DMS53 treated with DMSO at 0.1 percent for 48 hours (cell line): ENCODE data around the gene EPS8.

ENCODE experiments used
- DNase-seq: peaks from one replicate; lab custom pipeline; 2025; ENCODE audit not compliant: unreplicated experiment; lab: John Stamatoyannopoulos, UW

EPS8 gene

DNA sequence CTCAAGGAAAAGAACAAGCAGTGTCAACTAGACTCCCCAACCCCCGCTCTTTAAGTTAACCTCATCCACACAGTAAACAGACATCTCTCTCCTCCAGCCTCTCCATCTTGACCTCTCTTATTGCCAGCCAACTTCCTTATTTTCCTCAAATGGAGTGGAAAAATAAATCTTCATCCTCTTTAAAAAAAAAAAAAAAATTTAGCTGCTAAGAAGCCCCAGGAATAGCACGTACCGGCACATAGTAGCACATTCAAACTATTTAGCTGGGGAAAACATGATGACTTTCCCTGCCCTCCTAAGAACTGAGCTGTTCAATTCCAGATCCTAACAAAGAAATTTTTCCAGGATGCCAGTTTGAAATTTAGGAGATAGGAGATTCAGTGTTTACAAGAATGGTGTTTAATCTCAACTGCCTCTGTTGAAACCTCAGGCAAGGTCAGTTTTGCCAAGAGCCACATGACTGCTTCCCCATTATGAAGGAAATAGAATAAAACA, 90.8 kb downstream of the EPS8 start:
- peak; percentile 22 for DNase-seq

DNA sequence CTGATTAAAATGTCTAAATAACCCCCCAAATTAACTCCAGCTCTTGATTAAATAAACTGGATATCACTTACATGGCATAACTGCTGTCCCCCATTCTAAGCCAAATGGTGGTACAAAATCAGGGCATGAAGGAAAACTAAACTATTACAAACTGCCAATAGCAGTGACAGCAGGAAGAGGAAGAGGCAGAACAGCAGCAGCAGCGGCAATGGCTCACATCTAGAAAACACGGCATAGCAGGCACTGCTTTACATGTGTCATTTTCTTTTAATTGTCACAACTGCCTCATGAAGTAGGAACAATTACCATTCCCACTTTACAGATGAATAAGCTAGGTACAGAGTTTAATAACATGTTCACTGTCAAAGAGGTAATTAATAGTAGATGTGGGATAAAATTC, 92.0 kb downstream of the EPS8 start:
- DNase-seq: no peak

DNA sequence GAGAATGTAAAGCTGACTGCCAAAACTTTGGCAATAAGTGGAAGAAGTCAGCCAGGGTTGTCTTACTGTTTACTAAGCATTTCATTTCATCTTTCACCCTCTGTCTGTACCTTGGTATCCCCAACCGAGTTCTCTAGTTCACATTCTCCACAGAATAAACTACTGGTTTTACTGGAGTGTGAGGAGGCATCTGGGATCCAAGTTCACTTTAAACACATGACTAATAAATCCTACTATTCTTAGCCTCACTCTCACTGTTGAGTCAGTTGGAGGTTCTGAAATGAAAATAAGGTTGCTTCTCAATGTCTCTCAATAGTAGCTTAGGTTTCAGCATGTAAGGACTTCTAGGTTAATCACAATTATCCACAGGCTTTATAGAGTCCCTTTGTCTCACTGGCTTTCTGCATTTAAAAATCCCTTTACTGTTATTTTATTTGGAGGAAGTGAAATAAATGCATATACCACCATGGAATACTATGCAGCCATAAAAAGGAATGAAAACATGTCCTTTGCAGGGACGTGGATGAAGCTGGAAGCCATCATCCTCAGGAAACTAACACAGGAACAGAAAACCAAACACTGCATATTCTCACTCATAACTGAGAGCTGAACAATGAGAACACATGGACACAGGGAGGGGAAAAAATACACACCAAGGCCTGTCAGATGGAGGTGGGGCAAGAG, 95.8 kb downstream of the EPS8 start:
- DNase-seq: no peak

DNA sequence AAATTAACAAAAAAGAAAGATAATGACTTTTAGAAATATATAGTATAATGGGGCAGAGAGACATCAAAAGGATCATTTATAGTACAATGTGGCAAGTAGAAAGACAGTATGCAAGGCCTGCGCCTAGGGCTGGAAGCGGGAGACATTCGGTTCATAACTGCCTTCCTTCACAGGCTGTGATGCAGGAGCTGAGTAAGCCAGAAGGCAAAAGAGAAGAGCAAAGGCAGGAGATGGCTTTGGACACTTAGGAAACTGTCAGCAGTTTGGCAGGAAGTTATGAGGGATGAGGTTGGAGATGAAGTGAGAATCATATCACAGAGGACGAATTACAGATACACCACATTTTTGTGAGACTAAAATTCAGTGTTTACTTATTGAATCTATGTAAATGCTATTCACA, 97.8 kb downstream of the EPS8 start:
- no peak for DNase-seq

GRCh38 chr12:15690320-15690719, 98.9 kb downstream of the EPS8 start:
- no peak for DNase-seq

DNA sequence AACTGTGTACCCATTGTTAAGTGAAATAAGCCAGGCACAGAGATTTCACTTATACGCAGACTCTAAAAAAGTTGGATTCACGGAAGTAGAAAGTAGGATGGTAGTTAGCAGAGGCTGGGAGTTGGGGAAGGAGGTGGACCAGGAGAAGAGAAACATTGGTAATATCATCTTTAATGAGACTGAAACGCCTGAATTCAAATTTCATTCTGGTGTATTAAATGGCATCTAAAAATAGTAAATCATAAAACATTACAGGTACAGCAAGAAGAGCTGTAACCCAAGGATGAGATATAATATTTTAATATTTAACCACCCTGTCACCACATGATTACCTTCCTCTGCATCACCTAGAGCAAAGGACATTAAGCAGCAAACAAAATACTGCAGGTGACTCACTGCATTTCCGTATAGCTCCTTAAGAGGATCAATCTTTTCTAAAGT, 99.4 kb downstream of the EPS8 start:
- peak; percentile 46 for DNase-seq

- DNase-seq: no peak
These were observed 100.2 kb downstream of the EPS8 start for GRCh38 chr12:15688838-15689625.

- DNase-seq: no peak
These were observed 100.9 kb downstream of the EPS8 start for GRCh38 chr12:15688202-15688736.

- no peak for DNase-seq
These were observed 101.6 kb downstream of the EPS8 start for GRCh38 chr12:15687583-15687982.

- no peak for DNase-seq
These were observed 104.1 kb downstream of the EPS8 start for GRCh38 chr12:15684896-15685658.

DNA sequence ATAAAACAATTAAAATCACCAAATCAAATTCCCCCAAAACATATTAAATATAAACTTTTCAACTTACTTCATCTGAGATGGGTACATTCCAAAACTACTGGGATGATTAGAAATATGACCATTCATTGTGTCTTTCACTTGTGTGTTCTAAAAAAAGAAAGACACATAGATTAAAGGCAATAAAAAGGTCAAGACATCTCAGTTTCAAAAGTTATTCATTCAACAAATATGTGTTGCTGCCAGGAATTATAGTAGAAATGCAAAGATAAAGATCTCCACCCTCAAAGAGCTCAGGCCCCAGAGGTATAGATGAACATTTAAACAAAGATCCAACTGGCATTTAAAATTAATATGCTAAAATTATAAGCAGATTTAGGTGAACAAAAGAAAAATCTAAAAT, 106.4 kb downstream of the EPS8 start:
- DNase-seq: no peak

DNA sequence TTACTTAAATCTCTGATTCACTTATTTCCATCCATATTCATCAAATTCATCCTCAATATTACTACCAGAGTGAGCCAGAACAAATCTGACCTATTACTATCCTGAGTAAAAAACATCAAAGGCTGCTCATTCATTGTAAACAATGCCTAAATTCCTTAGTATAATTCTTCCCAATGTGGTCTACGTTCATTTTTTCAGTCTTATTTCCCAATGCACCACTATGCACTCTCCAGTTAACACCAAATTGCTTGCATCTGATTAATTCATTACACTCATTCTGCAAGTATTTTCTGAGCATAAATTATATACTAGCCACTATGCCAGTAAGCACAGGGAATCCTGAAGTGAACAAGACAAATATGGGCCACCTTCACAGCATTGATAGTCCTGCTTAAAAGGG, 110.0 kb downstream of the EPS8 start:
- DNase-seq: no peak

- no peak for DNase-seq
These were observed 111.4 kb downstream of the EPS8 start for GRCh38 chr12:15677726-15678201.

DNA sequence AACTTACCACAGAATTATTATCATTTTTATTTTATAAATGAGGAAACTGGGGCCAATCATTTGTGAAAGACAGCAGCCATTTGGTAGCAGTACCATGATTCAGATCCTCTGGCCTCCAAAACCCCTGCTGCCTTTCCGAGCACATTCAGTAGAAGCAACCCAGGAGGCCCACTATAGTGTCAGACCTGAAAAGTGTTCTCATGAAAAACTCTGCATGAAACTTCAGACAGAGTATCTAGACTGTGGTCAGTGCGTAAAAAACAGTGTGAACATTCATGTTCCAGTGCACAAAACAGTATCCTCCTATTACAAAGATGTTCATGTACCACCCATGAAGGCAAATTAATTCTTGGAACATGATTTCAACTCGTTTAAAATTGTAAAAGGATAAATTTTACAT, 112.0 kb downstream of the EPS8 start:
- DNase-seq: no peak

DNA sequence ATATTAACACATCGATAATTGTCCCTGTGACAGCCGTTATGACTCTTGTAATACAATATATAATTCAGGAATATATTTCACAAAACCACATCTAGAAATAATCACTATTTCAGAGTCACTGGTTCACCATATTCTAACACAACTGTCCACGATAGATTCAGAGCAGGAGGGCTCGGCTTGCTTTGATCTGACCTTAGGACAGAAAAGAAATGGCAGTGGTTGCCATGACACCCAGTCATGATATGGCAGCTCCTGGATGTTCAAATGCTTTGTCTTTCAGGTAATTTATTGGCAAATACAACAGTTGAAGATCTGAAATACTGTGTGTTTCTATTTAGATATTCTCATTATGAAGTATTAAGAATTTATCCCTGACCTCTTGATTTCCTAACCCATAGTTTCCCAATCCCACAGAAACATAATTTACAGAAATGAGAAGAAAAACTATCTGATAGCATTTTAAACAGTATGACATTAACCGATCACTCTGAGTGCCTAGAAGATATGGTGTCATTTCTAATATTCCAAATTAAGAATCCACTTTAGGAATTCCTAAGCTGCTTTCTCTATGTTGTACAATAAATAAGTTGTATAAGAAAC, 116.4 kb downstream of the EPS8 start:
- DNase-seq: no peak

- DNase-seq: no peak
These were observed 118.4 kb downstream of the EPS8 start for GRCh38 chr12:15670756-15671155.

DNA sequence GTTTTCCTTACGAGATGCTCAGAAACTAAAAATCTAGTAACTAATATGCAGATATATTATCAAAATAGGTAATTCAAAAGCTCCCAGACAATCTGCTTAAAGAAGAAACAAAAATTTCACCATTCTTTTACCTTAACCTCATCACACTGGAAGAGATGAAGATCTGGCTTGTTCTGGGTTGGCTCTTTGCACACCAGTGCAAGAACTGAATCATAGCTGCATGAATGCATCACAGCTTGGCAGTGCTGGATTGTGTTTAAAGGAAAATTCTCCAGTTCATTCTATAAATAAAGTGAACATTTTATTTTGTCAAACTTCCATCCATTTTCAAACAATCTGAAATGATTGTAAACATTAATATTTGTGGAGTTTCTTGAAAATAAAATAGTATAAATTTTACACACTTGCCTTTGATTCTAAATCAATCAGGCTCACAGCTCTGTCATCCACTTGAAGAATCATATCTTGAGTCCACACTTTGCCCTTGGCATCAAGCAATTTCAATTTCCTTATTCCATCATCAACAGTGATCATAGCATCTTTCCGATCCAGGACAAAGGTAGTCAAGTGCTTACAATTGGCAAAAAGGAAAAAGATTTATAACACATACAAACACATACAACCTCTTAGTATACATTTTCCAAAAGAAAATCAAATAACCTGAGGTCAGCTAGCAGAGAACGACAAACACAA, 119.8 kb downstream of the EPS8 start:
- DNase-seq: no peak

DNA sequence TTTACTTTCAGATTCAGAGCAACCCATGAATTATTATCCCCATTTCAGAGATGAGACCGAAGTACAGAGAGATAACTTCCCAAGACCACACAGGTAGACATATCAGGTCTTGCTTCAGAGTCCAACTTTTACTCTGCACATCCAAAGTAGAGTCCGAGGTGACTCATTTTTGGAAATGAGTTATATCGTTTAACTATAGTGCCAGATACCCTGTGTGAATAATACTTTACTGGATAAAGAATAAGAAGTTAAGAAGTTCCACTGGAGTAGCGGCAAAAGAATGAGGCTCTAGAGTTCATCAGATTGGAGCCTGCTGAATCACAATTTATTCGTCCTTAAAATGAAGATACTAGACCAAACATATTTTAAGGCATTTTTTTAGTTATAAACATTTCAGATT, 124.7 kb downstream of the EPS8 start:
- no peak for DNase-seq

GRCh38 chr12:15662983-15663659, 126.1 kb downstream of the EPS8 start:
- DNase-seq: no peak
